ENCODE measurements around the gene AARS1.
"Not testable (repeated sequence)": the region's sequence is repeated elsewhere in the genome, so short reads cannot be mapped to it uniquely, and the experiment has no call there.

DNA sequence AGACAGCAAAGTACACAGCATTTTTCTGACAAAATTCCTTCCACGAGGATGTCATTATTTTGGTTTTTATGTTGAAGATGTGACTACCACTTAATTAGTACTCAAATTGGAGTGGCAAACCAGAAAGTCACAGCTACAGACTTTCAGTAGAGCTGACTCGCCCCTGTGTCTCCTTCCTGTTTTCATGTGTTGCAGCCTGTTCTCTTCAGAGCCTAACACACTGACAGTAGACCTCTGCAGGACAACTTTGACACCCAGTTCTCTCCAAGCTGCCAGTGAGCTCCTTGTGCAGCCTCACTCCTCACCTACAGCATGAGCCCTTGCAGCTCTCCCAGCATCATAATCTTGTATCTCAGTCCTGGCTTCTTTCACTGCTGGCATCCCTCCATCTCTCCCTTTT lies 66.7 kb downstream of the AARS1 start:
- not testable (repeated sequence) for TF ChIP-seq CTCF, POLR2A, POLR2AphosphoS5 (IDR thresholded peaks at IDR 0.05)

Data from gastroesophageal sphincter (tissue), 3 donors.